Right lobe of liver (tissue), 4 donors: ENCODE measurements around the gene CYTH1.

Experiments used
- POLR2A ChIP-seq: fragments of 450-650 bp; IDR thresholded peaks from one replicate; pipeline ENCODE4 v1.6.1; 2017; ENCODE audit warnings: antibody characterized with exemption, mild to moderate bottlenecking
- TF ChIP-seq, protein P1 (sequence below), 4 donors: fragments of 200-600 bp in 3 of 4; fragments of 450-650 bp in 1 of 4; IDR thresholded peaks; one replicate each; pipeline versions ENCODE4 v1.5.1 to v1.8.0; 2016 to 2022; ENCODE audit warnings: antibody characterized with exemption in 4 of 4, mild to moderate bottlenecking in 2 of 4
- donor health status: DM: no; HTN: no; CAD: no.
- donor health status: DM: no; HTN: no; CAD: no.
- donor health status: DM: no; HTN: yes; CAD: no.

DNA sequence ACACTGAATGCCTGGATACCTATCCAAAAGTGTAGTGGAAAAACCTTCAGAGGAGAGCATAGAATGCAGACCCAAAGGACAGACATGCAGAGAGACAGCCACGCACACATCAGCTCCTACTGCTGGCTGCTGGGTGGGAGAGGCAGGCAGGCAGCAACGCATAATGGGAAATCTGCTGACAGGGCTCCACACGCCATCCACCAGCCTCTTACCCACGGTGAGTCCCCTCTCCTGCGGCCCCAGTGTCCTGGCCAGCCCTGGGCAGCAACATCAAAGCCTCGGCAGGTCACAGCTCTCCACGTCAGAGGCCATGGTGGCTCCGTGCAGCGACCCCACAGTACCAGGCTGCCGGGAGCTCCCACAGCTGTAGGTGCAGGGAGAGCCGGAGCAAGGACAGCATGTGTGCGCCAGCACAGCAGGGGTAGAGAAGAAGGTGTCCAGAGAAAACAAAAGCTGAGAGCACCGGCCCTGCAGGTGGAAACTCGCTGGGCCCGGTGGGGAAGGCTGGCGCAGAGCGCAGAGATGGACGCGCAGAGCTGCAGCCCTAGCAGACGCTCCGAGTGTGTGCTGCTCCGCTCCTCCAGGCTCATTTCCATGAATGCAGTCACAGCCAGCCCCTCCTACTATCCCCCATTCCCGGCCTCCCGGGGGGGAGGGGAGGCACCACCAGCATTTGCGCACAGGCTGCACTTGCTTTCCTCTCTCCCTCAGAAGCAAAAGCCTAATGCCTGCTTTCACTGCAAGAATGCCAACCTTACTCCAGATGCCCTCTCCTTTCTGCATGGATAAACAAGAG lies 58.9 kb downstream of the CYTH1 start:
- TF ChIP-seq, protein P1, sequence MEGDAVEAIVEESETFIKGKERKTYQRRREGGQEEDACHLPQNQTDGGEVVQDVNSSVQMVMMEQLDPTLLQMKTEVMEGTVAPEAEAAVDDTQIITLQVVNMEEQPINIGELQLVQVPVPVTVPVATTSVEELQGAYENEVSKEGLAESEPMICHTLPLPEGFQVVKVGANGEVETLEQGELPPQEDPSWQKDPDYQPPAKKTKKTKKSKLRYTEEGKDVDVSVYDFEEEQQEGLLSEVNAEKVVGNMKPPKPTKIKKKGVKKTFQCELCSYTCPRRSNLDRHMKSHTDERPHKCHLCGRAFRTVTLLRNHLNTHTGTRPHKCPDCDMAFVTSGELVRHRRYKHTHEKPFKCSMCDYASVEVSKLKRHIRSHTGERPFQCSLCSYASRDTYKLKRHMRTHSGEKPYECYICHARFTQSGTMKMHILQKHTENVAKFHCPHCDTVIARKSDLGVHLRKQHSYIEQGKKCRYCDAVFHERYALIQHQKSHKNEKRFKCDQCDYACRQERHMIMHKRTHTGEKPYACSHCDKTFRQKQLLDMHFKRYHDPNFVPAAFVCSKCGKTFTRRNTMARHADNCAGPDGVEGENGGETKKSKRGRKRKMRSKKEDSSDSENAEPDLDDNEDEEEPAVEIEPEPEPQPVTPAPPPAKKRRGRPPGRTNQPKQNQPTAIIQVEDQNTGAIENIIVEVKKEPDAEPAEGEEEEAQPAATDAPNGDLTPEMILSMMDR (IDR thresholded peaks at IDR 0.05), result no peak
- TF ChIP-seq POLR2A, result no peak
